ENCODE measurements around the gene TRAF2. TPM values are rescaled to one million over a fixed set of nuclear protein-coding genes. Genes with fewer than 3 reads are reported as not detected.

TRAF2 gene
- polyA plus RNA-seq, 2 of the 4 experiments (the other 2 are of a cell fraction) = 23.8 to 39.5 TPM

DNA sequence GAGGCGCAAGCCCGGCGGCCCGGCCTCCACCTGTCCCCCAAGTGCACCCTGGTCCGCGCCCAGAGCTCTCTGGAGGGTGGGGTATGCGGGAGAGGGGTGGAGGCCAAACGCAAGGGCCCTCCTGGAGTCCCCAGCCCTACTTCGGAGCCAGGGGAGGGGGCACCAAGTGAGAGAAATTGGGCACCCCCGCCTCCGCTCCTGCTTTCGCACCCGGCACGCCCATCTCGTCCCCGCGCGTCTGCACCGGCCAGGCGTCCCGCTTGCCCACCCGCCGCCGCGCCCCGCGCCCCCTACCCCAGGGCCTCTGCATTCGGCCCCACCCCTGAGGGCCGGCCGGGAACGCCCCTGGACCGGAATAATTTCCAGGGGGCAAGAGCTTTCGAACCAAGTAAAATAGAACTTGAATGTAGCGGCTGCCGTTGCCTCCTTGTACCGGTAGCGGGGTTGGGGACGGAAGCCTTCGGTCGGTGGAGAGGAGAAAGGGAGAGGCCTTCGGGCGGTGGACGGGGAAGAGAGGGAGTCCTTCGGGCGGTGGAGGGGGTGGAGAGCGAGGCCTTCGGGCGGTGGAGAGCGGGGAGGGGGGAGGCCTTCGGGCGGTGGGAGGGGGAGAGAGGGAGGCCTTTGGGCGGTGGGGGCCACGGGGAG is 37.8 kb upstream of the TRAF2 start:
- ChIA-PET CTCF (interaction anchor here (1.1 to 2.3 kb wide), 7 partner anchors 8 to 187 kb away, joined by 3 to 7 read pairs (median 4); no protein-coding TSS in a partner anchor), POLR2A (interaction anchor here (1.0 to 1.8 kb wide), 8 partner anchors 34 to 187 kb away, joined by 3 to 11 read pairs (median 4); partner anchors contain the start of genes CLIC3, TMEM141 and TRAF2)
- Histone ChIP-seq H3K27ac (peak overlapping the region; percentile 96 to 97), H3K4me1 (peaks cover 23% of the 10 kb centered on the region), H3K9me3 (no peaks in the 10 kb centered on the region), H3K4me3 (peak overlapping the region; percentile 87), H3K4me2 (peak overlapping the region; percentile 80)
- peak; percentile 21 to 24 for ATAC-seq
- TF ChIP-seq NR3C1 (IDR thresholded peaks at IDR 0.05) = no peak
- no peak for TF ChIP-seq NFE2L2 (conservative IDR thresholded peaks at IDR 0.05; ENCODE audit: low read length)
- TF ChIP-seq BHLHE40 (IDR thresholded peaks at IDR 0.05; ENCODE audit: low read depth, low read length) = no peak
- TF ChIP-seq CBX8 (IDR thresholded peaks at IDR 0.05) = no peak
- no peak for TF ChIP-seq ZFP36 (IDR thresholded peaks at IDR 0.05; ENCODE audit: borderline replicate concordance, partially characterized antibody)
- TF ChIP-seq HEYL (CRISPR knock-in tag; IDR thresholded peaks at IDR 0.05) = no peak
- TF ChIP-seq CEBPB (IDR thresholded peaks at IDR 0.05) = no peak
- TF ChIP-seq, protein P1, sequence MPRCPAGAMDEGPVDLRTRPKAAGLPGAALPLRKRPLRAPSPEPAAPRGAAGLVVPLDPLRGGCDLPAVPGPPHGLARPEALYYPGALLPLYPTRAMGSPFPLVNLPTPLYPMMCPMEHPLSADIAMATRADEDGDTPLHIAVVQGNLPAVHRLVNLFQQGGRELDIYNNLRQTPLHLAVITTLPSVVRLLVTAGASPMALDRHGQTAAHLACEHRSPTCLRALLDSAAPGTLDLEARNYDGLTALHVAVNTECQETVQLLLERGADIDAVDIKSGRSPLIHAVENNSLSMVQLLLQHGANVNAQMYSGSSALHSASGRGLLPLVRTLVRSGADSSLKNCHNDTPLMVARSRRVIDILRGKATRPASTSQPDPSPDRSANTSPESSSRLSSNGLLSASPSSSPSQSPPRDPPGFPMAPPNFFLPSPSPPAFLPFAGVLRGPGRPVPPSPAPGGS (IDR thresholded peaks at IDR 0.05) = peak; percentile 3; the same call in 1 of the 3 replicates
- 0% methylated on average over 17 of the region's 53 CpGs for WGBS (ENCODE audit: missing lambda C conversion rate)
- FAIRE-seq = no peak
- DNase-seq (ENCODE audit: low read depth in 1 of 2, low spot score in 1 of 2) = peak; percentile 56 to 64

DNA sequence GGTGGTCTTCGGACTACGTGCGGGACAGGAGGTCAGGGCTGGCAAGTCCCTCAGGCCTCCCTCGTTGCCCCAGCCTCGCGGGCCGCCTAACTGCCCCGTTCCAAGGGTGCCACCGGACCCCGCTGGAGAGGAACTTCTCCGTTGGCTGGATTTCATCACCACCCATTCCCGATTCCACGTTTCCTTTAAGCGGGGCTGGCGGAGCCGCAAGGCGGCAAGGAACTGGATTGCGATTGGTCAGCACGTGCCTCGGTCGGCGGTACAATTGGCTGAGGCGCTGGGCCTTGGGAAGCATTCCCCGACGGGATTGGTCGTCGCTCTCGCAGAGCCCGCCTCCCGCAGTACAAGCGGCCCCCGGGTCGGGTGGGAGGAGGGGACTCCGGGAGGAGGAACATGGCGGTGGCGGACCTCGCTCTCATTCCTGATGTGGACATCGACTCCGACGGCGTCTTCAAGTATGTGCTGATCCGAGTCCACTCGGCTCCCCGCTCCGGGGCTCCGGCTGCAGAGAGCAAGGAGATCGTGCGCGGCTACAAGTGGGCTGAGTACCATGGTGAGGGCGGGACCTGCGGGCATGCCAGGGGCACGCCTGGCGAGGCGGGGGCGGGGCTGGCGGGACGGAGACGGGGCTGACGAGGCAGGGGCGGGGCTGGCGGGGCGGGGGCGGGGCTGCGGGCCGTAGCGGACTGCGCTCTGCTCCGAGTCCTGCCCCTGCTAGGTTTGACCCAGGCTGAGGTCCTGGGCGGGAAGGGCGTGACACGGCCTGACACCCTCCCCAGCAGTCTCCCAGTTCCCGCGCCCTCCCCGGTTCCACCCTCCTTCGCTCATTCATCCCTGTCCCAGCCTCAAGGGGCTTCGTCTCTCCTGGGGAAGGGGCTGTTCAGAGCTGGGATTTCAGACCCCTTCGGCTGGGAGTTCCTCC is 37.0 kb upstream of the TRAF2 start, which contains the start of gene PHPT1:
TSS of gene PHPT1 (plus strand) at position 372 of the 922 bp plus-strand sequence. CDS start at position 394, 22 bp downstream.
- Histone ChIP-seq H3K4me3 (peak within 1 kb of the TSS; percentile 87), H3K27ac (peak within 1 kb of the TSS; percentile 96 to 97), H3K9me3 (no peaks in the 10 kb centered on the region), H3K4me1 (peaks cover 22% of the 10 kb centered on the region), H3K4me2 (peak within 1 kb of the TSS; percentile 86)
- POLR2A ChIA-PET = interaction anchor here (0.7 to 1.7 kb wide), 5 partner anchors 35 to 186 kb away, joined by 3 to 6 read pairs (median 3); no protein-coding TSS in a partner anchor
- FAIRE-seq (peak; percentile 93), DNase-seq (ENCODE audit: low read depth in 1 of 2, low spot score in 1 of 2) (peak; percentile 99 to 100), ATAC-seq (peak; percentile 53 to 80)
- CTCF ChIA-PET = interaction anchor here (0.6 to 1.3 kb wide), 6 partner anchors 32 to 735 kb away, joined by 3 to 7 read pairs (median 4); no protein-coding TSS in a partner anchor
- WGBS (ENCODE audit: missing lambda C conversion rate) = 3% methylated on average over 47 of the region's 77 CpGs
- TF ChIP-seq POLR2AphosphoS2 (conservative IDR thresholded peaks at IDR 0.05; ENCODE audit: low read length) (peak; percentile 72), EHMT2 (IDR thresholded peaks at IDR 0.05; ENCODE audit: low read depth) (no peak), JUN (IDR thresholded peaks at IDR 0.05) (peak; percentile 65 to 91; a peak in 4 of 5 replicates), FOSL2 (IDR thresholded peaks at IDR 0.05) (no peak), FOSL2 (CRISPR knock-in tag; IDR thresholded peaks at IDR 0.05) (no peak), SREBF2 (IDR thresholded peaks at IDR 0.05) (no peak), ESRRA (IDR thresholded peaks at IDR 0.05; ENCODE audit: borderline replicate concordance, low read length) (no peak), RNF2 (IDR thresholded peaks at IDR 0.05; ENCODE audit: borderline replicate concordance, low read depth) (no peak), ZNF302 (CRISPR knock-in tag; IDR thresholded peaks at IDR 0.05) (no peak), FOXS1 (CRISPR knock-in tag; IDR thresholded peaks at IDR 0.05) (no peak), NPAS2 (CRISPR knock-in tag; IDR thresholded peaks at IDR 0.05; ENCODE audit: borderline replicate concordance) (no peak), TFCP2L1 (CRISPR knock-in tag; IDR thresholded peaks at IDR 0.05) (0 out of 2 replicates have a peak, but pooled peaks have one; percentile 41), POLR2A (IDR thresholded peaks at IDR 0.05; ENCODE audit: low read length) (peak; percentile 72)
- TF ChIP-seq, protein P2, sequence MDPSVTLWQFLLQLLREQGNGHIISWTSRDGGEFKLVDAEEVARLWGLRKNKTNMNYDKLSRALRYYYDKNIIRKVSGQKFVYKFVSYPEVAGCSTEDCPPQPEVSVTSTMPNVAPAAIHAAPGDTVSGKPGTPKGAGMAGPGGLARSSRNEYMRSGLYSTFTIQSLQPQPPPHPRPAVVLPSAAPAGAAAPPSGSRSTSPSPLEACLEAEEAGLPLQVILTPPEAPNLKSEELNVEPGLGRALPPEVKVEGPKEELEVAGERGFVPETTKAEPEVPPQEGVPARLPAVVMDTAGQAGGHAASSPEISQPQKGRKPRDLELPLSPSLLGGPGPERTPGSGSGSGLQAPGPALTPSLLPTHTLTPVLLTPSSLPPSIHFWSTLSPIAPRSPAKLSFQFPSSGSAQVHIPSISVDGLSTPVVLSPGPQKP (IDR thresholded peaks at IDR 0.05; ENCODE audit: low read depth, low read length) = no peak
- TF ChIP-seq, protein P3, sequence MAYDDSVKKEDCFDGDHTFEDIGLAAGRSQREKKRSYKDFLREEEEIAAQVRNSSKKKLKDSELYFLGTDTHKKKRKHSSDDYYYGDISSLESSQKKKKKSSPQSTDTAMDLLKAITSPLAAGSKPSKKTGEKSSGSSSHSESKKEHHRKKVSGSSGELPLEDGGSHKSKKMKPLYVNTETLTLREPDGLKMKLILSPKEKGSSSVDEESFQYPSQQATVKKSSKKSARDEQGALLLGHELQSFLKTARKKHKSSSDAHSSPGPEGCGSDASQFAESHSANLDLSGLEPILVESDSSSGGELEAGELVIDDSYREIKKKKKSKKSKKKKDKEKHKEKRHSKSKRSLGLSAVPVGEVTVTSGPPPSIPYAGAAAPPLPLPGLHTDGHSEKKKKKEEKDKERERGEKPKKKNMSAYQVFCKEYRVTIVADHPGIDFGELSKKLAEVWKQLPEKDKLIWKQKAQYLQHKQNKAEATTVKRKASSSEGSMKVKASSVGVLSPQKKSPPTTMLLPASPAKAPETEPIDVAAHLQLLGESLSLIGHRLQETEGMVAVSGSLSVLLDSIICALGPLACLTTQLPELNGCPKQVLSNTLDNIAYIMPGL (CRISPR knock-in tag; IDR thresholded peaks at IDR 0.05; ENCODE audit: borderline replicate concordance) = no peak
- TF ChIP-seq, protein P4, sequence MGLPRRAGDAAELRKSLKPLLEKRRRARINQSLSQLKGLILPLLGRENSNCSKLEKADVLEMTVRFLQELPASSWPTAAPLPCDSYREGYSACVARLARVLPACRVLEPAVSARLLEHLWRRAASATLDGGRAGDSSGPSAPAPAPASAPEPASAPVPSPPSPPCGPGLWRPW (IDR thresholded peaks at IDR 0.05) = no peak
- TF ChIP-seq, protein P5, sequence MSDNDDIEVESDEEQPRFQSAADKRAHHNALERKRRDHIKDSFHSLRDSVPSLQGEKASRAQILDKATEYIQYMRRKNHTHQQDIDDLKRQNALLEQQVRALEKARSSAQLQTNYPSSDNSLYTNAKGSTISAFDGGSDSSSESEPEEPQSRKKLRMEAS (IDR thresholded peaks at IDR 0.05) = peak; percentile 87
- TF ChIP-seq, protein P6, sequence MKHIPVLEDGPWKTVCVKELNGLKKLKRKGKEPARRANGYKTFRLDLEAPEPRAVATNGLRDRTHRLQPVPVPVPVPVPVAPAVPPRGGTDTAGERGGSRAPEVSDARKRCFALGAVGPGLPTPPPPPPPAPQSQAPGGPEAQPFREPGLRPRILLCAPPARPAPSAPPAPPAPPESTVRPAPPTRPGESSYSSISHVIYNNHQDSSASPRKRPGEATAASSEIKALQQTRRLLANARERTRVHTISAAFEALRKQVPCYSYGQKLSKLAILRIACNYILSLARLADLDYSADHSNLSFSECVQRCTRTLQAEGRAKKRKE (CRISPR knock-in tag; IDR thresholded peaks at IDR 0.05; ENCODE audit: low read depth) = no peak
- TF ChIP-seq, protein P1 (IDR thresholded peaks at IDR 0.05) = peak; percentile 83; the same call in 2 of the 3 replicates
- TF ChIP-seq, protein P7, sequence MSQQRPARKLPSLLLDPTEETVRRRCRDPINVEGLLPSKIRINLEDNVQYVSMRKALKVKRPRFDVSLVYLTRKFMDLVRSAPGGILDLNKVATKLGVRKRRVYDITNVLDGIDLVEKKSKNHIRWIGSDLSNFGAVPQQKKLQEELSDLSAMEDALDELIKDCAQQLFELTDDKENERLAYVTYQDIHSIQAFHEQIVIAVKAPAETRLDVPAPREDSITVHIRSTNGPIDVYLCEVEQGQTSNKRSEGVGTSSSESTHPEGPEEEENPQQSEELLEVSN (IDR thresholded peaks at IDR 0.05; ENCODE audit: borderline replicate concordance, low read depth) = peak; percentile 94
